WERI-Rb-1 (cell line): ENCODE data around the gene MMP24OS.

Experiments
- DNase-seq: peaks from one replicate; pipeline ENCODE4 v3.0.0-alpha.2; 2020
- H3K27ac ChIP-seq: fragments of 250-450 bp; sonication (Bioruptor Pico); 2 replicates; pipeline ENCODE4 v1.5.1; 2020; ENCODE audit warnings: mild to moderate bottlenecking, moderate library complexity
- H3K27me3 ChIP-seq: fragments of 250-450 bp; sonication (Bioruptor Pico); 2 replicates; pipeline ENCODE4 v1.5.1; 2021; ENCODE audit warnings: mild to moderate bottlenecking, low read depth, moderate library complexity; ENCODE audit not compliant: insufficient read depth, severe bottlenecking
- H3K36me3 ChIP-seq: fragments of 250-450 bp; sonication (Bioruptor Pico); 2 replicates; pipeline ENCODE4 v1.5.1; 2020; ENCODE audit warnings: mild to moderate bottlenecking, moderate library complexity
- H3K4me3 ChIP-seq: 2 replicates; pipeline ENCODE4 v1.5.1; 2011; ENCODE audit warnings: low read depth, mild to moderate bottlenecking, control low read depth, low read length
- H3K9me3 ChIP-seq: fragments of 250-450 bp; sonication (Bioruptor Pico); 2 replicates; pipeline ENCODE4 v1.5.1; 2021; ENCODE audit warnings: mild to moderate bottlenecking, moderate library complexity; ENCODE audit not compliant: severe bottlenecking
- TF ChIP-seq, protein P1 (sequence below): IDR thresholded peaks from 2 replicates; pipeline ENCODE4 v1.5.1; 2011; ENCODE audit warnings: low read depth, mild to moderate bottlenecking, control low read depth, inconsistent platforms, low read length

The MMP24OS gene

DNA sequence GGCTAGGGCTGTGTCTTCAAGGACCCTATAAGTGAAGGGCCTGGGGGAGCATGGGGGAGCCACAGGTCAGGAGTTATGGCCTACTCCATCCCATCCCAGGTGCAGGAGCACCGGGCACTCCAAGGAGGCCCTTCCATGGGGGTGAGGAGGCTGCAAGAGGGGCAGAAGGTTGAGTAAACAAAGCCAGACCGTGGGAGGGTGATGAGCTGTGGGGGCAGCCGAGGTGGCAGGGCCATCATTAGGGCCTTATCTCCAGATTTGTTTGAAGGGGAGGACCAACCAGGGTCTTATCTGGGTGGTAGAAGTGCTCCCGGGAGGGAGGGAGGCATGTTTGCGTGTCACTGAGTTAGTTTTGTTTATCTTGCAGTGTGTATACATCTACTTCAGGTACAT, 16.4 kb upstream of the MMP24OS start:
- no peak for DNase-seq
- Histone ChIP-seq H3K4me3 (no peak overlapping the region), H3K27ac (no peak overlapping the region), H3K36me3 (no peaks in the 10 kb centered on the region), H3K9me3 (no peaks in the 10 kb centered on the region), H3K27me3 (no peaks in the 10 kb centered on the region)
- TF ChIP-seq, protein P1, sequence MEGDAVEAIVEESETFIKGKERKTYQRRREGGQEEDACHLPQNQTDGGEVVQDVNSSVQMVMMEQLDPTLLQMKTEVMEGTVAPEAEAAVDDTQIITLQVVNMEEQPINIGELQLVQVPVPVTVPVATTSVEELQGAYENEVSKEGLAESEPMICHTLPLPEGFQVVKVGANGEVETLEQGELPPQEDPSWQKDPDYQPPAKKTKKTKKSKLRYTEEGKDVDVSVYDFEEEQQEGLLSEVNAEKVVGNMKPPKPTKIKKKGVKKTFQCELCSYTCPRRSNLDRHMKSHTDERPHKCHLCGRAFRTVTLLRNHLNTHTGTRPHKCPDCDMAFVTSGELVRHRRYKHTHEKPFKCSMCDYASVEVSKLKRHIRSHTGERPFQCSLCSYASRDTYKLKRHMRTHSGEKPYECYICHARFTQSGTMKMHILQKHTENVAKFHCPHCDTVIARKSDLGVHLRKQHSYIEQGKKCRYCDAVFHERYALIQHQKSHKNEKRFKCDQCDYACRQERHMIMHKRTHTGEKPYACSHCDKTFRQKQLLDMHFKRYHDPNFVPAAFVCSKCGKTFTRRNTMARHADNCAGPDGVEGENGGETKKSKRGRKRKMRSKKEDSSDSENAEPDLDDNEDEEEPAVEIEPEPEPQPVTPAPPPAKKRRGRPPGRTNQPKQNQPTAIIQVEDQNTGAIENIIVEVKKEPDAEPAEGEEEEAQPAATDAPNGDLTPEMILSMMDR, result no peak

- Histone ChIP-seq H3K36me3 (no peaks in the 10 kb centered on the region), H3K27ac (no peak overlapping the region), H3K4me3 (no peak overlapping the region), H3K27me3 (no peaks in the 10 kb centered on the region), H3K9me3 (no peaks in the 10 kb centered on the region)
- no peak for DNase-seq
- TF ChIP-seq, protein P1, result no peak
These were observed 15.7 kb upstream of the MMP24OS start for GRCh38 chr20:35293303-35294292.

- Histone ChIP-seq H3K36me3 (no peaks in the 10 kb centered on the region), H3K9me3 (no peaks in the 10 kb centered on the region), H3K4me3 (no peak overlapping the region), H3K27me3 (no peaks in the 10 kb centered on the region), H3K27ac (no peak overlapping the region)
- DNase-seq, result no peak
- TF ChIP-seq, protein P1, result no peak
These were observed 14.8 kb upstream of the MMP24OS start for GRCh38 chr20:35292504-35293285.

DNA sequence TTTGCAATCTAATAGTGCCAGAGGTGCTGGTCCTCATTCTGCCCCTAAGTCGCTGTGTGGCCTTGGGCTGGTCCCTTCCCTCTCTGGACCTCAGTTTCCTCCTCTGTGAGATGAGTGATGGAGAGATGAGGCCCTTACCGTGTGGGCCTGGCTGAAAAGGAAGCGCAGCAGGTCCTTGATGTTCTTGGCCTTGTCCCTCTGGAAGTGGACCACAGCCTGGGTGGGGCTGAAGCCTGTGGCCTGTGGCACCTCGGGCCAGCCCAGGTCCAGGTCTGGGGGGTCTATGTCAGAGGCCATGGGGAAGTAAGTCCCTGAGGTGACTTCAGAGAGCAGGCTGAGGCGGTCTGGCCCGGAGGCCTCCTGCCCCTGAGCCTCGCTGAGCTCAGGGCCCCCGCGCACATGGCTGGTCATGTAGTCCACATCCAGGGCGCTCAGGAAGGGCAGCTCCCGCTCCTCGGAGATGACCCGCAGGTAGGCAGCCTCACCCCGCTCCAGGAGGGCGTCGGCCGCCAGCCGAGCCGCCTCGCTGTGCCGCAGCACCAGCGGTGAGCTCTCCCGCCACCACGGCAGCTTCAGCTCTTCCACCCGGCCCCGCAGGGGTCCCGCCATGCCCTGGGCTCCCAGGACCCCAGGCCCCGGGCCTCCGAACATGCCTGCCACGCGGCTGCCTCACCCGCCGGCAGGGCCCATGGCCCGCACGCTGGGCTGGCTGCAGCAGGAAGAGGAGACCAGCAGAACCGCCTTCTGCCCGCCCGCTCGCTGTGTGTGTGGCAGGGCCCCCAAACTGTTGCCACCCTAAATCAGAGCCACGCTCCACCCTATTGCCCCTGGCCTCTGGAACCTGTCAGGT, 14.0 kb upstream of the MMP24OS start, which contains the start of gene FAM83C:
Gene FAM83C (minus strand): TSS at position 772 of the 850 bp plus-strand sequence. CDS start 121 bp downstream, at position 651.
- Histone ChIP-seq H3K36me3 (no peaks in the 10 kb centered on the region), H3K9me3 (no peaks in the 10 kb centered on the region), H3K27ac (no peak within 1 kb of the TSS), H3K27me3 (no peaks in the 10 kb centered on the region), H3K4me3 (no peak within 1 kb of the TSS)
- TF ChIP-seq, protein P1, result no peak
- no peak for DNase-seq

DNA sequence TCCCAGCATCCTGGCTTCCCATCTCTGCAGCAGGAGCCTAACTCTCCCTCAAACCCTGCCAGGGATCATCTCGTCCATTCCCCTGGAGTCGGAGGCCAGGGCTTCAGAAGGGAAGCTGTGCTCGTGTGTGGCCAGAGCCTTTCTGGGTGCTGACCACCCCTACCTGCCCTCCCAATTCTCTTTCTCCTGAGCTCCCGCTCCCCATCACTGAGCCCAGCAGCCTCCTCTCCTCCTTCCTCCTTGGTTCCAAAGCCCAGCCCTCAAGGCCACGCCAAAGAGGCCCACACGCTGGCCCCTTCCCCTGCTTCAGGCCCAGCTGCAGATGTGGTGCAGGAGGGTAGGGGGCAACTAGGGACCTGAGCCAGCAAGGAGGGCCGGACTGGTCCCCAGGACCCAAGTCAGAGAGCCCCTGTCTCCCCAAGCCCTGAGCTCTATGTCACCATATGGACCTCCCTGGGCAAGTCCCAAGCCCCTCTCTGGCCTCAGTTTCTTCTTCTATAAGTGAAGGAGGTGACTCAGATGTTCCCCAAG, 13.0 kb upstream of the MMP24OS start:
- Histone ChIP-seq H3K27ac (no peak overlapping the region), H3K4me3 (no peak overlapping the region), H3K27me3 (no peaks in the 10 kb centered on the region), H3K36me3 (no peaks in the 10 kb centered on the region), H3K9me3 (no peaks in the 10 kb centered on the region)
- DNase-seq, result no peak
- TF ChIP-seq, protein P1, result no peak
